GM10266 (cell line): ENCODE data around the gene LRCH1.
"Not testable (repeated sequence)": the region's sequence is repeated elsewhere in the genome, so short reads cannot be mapped to it uniquely, and the experiment has no call there.

ENCODE experiments used
- DNase-seq: peaks from one replicate; pipeline ENCODE4 v3.0.0; 2012; ENCODE audit errors: extremely low spot score
- TF ChIP-seq, protein P1 (sequence below): IDR thresholded peaks from 2 replicates; pipeline ENCODE4 v1.5.1; 2012; ENCODE audit warnings: mild to moderate bottlenecking, low read depth; ENCODE audit not compliant: control insufficient read depth, insufficient read depth; ENCODE audit errors: missing control alignments

The LRCH1 gene, protein sequence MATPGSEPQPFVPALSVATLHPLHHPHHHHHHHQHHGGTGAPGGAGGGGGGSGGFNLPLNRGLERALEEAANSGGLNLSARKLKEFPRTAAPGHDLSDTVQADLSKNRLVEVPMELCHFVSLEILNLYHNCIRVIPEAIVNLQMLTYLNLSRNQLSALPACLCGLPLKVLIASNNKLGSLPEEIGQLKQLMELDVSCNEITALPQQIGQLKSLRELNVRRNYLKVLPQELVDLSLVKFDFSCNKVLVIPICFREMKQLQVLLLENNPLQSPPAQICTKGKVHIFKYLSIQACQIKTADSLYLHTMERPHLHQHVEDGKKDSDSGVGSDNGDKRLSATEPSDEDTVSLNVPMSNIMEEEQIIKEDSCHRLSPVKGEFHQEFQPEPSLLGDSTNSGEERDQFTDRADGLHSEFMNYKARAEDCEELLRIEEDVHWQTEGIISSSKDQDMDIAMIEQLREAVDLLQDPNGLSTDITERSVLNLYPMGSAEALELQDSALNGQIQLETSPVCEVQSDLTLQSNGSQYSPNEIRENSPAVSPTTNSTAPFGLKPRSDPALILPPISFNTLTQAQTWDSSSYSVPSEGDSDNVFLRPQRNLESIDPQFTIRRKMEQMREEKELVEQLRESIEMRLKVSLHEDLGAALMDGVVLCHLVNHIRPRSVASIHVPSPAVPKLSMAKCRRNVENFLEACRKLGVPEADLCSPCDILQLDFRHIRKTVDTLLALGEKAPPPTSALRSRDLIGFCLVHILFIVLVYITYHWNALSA

DNA sequence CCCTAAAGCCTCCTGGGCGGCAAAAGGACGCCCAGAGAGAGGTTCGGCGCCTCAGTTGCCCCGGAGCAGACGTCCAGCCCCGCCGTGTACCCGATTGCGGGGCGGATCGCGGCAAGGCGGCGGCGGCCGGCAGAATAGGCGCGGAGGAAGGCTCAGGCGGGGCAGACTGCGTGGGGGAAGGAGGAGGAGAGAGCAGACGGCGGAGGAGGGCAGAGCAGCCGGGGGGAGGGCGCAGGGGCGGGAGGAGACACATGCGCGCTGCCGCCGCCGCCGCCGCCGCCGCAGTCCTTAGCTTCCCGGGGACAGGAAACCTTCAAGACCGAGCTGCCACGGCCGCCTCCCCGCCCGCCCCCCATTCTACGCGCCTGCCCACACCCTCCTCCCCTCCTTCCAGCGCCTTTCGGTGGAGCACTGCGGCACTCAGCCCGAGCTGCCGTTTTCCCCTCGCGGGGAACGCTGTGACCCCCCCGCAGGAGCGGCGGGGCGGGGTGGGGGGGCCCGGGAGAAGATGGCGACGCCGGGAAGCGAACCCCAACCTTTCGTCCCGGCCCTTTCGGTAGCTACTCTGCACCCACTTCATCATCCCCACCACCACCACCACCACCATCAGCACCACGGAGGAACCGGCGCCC lies at the start of gene LRCH1:
Gene LRCH1, plus strand, starts transcription at position 282 of the 632 bp plus-strand sequence. Its CDS starts 227 bp downstream, at position 509.
- peak; percentile 89 for DNase-seq
- TF ChIP-seq, protein P1, sequence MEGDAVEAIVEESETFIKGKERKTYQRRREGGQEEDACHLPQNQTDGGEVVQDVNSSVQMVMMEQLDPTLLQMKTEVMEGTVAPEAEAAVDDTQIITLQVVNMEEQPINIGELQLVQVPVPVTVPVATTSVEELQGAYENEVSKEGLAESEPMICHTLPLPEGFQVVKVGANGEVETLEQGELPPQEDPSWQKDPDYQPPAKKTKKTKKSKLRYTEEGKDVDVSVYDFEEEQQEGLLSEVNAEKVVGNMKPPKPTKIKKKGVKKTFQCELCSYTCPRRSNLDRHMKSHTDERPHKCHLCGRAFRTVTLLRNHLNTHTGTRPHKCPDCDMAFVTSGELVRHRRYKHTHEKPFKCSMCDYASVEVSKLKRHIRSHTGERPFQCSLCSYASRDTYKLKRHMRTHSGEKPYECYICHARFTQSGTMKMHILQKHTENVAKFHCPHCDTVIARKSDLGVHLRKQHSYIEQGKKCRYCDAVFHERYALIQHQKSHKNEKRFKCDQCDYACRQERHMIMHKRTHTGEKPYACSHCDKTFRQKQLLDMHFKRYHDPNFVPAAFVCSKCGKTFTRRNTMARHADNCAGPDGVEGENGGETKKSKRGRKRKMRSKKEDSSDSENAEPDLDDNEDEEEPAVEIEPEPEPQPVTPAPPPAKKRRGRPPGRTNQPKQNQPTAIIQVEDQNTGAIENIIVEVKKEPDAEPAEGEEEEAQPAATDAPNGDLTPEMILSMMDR = no peak

DNA sequence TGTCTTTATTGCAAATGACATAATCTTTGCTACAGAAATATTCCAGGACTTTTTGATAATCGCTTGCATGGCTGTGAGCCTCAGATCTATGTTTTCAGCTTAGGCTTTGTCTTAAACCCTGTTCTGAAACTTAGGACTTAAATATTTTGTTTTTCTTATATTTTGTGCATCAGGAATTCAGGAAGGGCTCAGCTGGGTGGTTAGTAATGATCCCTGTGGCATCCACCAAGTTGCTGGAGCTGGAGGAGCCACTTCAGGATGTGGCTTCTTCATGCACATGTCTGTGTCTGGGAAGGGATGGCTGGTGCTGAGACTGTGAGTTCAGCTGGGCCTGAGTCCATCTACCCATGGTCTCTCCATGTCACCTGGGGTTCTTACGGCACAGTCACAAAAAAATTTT lies 48.9 kb upstream of the LRCH1 start:
- TF ChIP-seq, protein P1 = no peak
- DNase-seq = no peak

DNA sequence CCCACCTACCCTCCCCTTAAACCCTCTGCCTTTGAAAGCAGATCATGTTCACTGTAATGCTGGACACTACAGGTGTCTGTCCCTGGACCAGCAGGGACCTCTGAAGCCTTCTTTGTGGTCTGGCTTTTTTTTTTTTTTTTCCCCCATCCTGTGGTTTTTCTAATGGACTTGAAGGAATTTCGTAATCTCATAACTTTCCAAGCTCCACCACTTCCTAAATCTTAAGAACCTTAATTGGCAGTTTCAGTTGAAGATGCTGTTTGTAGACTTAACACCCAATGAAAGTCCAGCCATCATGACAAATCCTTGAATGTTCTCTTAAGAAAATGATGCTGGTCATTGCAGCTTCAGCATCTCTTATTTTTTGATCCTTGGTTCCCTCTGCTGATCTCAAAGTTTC lies 45.0 kb upstream of the LRCH1 start:
- TF ChIP-seq, protein P1 = no peak
- DNase-seq = no peak

DNA sequence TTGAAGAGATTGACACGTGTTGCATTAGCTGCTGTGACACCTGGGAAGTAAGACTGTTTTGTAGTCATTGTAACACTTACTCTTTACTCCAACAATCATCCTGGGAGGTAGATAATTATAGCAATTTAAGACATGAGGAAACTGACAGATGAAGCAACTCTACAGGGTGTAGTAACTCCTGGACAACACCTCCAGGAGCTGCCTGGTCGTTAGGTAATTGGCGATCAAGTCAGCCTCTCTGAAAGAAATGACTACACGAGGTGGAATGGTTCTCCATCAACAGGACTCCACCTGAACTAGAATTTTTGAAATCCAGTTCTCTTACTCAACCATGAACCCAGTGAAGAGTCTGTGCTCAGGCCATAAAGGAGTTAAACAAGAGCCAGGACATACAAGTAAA lies 43.0 kb upstream of the LRCH1 start:
- DNase-seq = no peak
- TF ChIP-seq, protein P1 = no peak

DNA sequence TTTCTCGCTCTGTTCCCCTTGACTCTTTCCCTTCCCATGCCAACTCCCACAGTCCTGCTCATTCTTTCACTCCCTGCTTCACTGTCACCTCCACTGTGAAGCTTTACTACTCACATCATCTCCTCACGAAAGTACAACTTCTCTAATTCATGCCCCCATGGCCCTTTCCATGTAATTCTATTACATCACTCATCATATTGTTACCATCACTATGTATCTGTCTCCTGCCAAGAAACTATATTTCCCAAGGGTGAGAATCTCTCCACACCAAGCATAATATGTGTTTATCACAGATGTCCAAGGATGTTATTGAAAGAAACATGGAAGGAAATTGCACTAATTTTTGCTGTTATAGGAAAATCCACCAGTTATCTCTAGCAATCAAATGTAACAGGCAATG lies 37.2 kb upstream of the LRCH1 start:
- TF ChIP-seq, protein P1 = no peak
- no peak for DNase-seq

DNA sequence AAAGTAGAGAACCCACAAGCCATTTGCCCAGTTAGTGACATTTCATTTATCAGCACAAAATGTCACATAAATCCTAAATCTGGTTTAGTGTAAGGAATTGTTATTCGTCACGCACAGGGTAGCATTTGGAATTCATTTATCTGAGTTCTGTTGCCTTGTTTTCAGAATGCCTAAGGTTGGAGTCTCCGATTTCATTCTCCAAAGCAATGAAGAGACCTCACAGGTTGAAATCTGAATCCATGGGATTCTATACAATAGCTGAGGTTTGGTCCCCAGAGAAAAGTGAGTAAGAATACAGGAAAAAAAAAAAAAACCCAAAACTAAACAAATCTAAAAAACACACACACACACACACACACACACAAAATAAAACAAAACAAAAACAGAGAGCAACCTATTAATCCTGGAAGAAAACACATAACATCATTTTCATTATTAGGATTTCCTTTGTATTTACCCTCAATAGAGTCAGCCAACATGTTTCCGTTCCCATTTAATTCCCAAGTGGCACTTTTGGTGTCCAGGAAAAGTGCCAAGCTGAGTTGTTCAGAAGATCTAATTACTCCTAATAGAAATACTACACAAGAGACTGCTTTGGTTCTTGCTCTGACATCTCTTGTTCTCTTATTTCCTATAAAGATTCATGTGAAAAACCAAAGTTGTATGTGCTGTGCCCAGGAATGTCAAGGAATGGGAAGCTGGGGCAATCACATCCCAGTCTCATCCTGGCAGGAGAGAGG lies 36.2 kb upstream of the LRCH1 start:
- no peak for DNase-seq
- TF ChIP-seq, protein P1 = no peak

DNA sequence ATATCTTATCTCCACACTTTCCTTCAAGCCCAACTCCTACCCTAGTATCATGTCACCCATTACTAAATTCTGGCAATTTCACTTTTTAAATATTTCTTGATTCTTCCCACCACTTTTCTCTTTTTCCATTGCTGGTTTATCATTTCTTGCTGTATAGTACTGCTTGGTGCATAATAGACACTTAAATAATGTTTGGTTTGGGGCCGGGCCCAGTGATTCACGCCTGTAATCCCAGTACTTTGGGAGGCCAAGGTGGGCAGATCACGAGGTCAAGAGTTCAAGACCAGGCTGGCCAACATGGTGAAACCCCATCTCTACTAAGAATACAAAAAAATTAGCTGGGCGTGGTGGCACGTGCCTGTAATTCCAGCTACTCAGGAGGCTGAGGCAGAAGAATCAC lies 35.2 kb upstream of the LRCH1 start:
- not testable (repeated sequence) for DNase-seq
